ENCODE measurements around the gene ANAPC5.
"Not testable (repeated sequence)": the region's sequence is repeated elsewhere in the genome, so short reads cannot be mapped to it uniquely, and the experiment has no call there.

ANAPC5 gene

GRCh38 chr12:121314431-121314830 lies 37.8 kb downstream of the ANAPC5 start:
- no peak for DNase-seq

GRCh38 chr12:121310231-121310630 lies 42.0 kb downstream of the ANAPC5 start:
- not testable (repeated sequence) for DNase-seq

- DNase-seq: not testable (repeated sequence)
These were observed 44.8 kb downstream of the ANAPC5 start for GRCh38 chr12:121307397-121307796.

GRCh38 chr12:121304306-121304705 lies 47.9 kb downstream of the ANAPC5 start:
- DNase-seq: no peak

- DNase-seq: no peak
These were observed 50.3 kb downstream of the ANAPC5 start for GRCh38 chr12:121301876-121302275.

- no peak for DNase-seq
These were observed 52.0 kb downstream of the ANAPC5 start for GRCh38 chr12:121300083-121300819.

GRCh38 chr12:121299662-121300061 lies 52.5 kb downstream of the ANAPC5 start:
- DNase-seq: no peak

- DNase-seq: not testable (repeated sequence)
These were observed 53.8 kb downstream of the ANAPC5 start for GRCh38 chr12:121298411-121298810.

GRCh38 chr12:121297435-121297991 lies 54.7 kb downstream of the ANAPC5 start:
- no peak for DNase-seq

GRCh38 chr12:121296618-121297434 lies 55.4 kb downstream of the ANAPC5 start, which contains the start of gene CAMKK2:
Gene CAMKK2 (minus strand): TSS chr12:121296709. CDS start chr12:121274526, 22,183 bp downstream.
- DNase-seq: peak; percentile 99

- peak; percentile 71 for DNase-seq
These were observed 56.2 kb downstream of the ANAPC5 start for GRCh38 chr12:121295746-121296617.

GRCh38 chr12:121295116-121295745 lies 57.0 kb downstream of the ANAPC5 start:
- no peak for DNase-seq

- DNase-seq: no peak
These were observed 57.9 kb downstream of the ANAPC5 start for GRCh38 chr12:121294151-121294889.

- no peak for DNase-seq
These were observed 58.6 kb downstream of the ANAPC5 start for GRCh38 chr12:121293603-121294002.

GRCh38 chr12:121290410-121290809 lies 61.8 kb downstream of the ANAPC5 start:
- DNase-seq: no peak

GRCh38 chr12:121289962-121290361 lies 62.2 kb downstream of the ANAPC5 start:
- DNase-seq: no peak

GRCh38 chr12:121288986-121289385 lies 63.2 kb downstream of the ANAPC5 start:
- DNase-seq: no peak

- DNase-seq: no peak
These were observed 63.9 kb downstream of the ANAPC5 start for GRCh38 chr12:121288158-121288845.

- no peak for DNase-seq
These were observed 64.8 kb downstream of the ANAPC5 start for GRCh38 chr12:121287267-121287954.

GRCh38 chr12:121285856-121286255 lies 66.4 kb downstream of the ANAPC5 start:
- DNase-seq: no peak
